ENCODE measurements around the gene HMGA1.

- no peak for TF ChIP-seq CTCF (IDR thresholded peaks at IDR 0.05; ENCODE audit: poor library complexity)
- no peak for TF ChIP-seq EZH2phosphoT487 (IDR thresholded peaks at IDR 0.05; ENCODE audit: low read depth, severe bottlenecking, unreplicated experiment)
- TF ChIP-seq EZH2 (IDR thresholded peaks at IDR 0.05; ENCODE audit: borderline replicate concordance) = no peak
These were observed 9.7 kb upstream of the HMGA1 start for GRCh38 chr6:34226731-34227586.

Data from hepatocyte (in vitro differentiated cells).